GM18511 (cell line): Measurements from ENCODE around the gene TP53RK.

Source experiments
- ATAC-seq: cut with Tn5 transposase; IDR thresholded peaks from one replicate; pipeline ENCODE4 v1.9.1; 2021; ENCODE audit warnings: mild to moderate bottlenecking, moderate library complexity; ENCODE audit not compliant: unreplicated experiment

The TP53RK gene

GRCh38 chr20:46708172-46708860 lies 19.1 kb upstream of the TP53RK start:
- no peak for ATAC-seq

GRCh38 chr20:46706242-46706641 lies 17.0 kb upstream of the TP53RK start:
- ATAC-seq, result no peak

GRCh38 chr20:46705378-46705729 lies 16.1 kb upstream of the TP53RK start:
- ATAC-seq, result no peak

GRCh38 chr20:46704714-46705377 lies 15.6 kb upstream of the TP53RK start:
- ATAC-seq, result no peak

- no peak for ATAC-seq
Measured at GRCh38 chr20:46703435-46703834, 14.2 kb upstream of the TP53RK start.

- no peak for ATAC-seq
Measured at GRCh38 chr20:46702447-46703203, 13.4 kb upstream of the TP53RK start.

- ATAC-seq, result no peak
Measured at GRCh38 chr20:46701986-46702385, 12.7 kb upstream of the TP53RK start.

GRCh38 chr20:46701556-46701955 lies 12.3 kb upstream of the TP53RK start:
- ATAC-seq, result no peak

- ATAC-seq, result no peak
Measured at GRCh38 chr20:46701057-46701456, 11.8 kb upstream of the TP53RK start.

GRCh38 chr20:46700481-46700880 lies 11.2 kb upstream of the TP53RK start:
- ATAC-seq, result no peak

- ATAC-seq, result no peak
Measured at GRCh38 chr20:46699651-46700359, 10.6 kb upstream of the TP53RK start.

GRCh38 chr20:46698788-46699187 lies 9.5 kb upstream of the TP53RK start:
- no peak for ATAC-seq

GRCh38 chr20:46696791-46697279 lies 7.6 kb upstream of the TP53RK start:
- ATAC-seq, result no peak

- no peak for ATAC-seq
Measured at GRCh38 chr20:46695892-46696291, 6.6 kb upstream of the TP53RK start.

GRCh38 chr20:46694484-46694883 lies 5.2 kb upstream of the TP53RK start:
- ATAC-seq, result no peak

- no peak for ATAC-seq
Measured at GRCh38 chr20:46691196-46691595, 2.0 kb upstream of the TP53RK start.

GRCh38 chr20:46690219-46691106 lies 1.2 kb upstream of the TP53RK start:
- no peak for ATAC-seq

- ATAC-seq, result peak; percentile 1
Measured at GRCh38 chr20:46689754-46690085, 476 bp upstream of the TP53RK start.

GRCh38 chr20:46688151-46689081 lies 828 bp downstream of the TP53RK start:
- no peak for ATAC-seq
